GM23338 (cell line): Measurements from ENCODE around the gene SELENOO. TPM values are rescaled to one million over a fixed set of nuclear protein-coding genes. Genes with fewer than 3 reads are reported as not detected.

Source experiments
- ATAC-seq: fragments of 200-7000 bp; cut with Tn5 transposase; 3 replicates; pipeline ENCODE4 v1.9.1; 2020
- DNase-seq: peaks from one replicate; pipeline ENCODE4 v3.0.0-alpha.2; 2015; ENCODE audit warnings: low spot score
- H2AFZ ChIP-seq: fragments of 200-600 bp; sonication (generic); 2 replicates; pipeline ENCODE4 v1.8.0; 2016; ENCODE audit warnings: antibody characterized with exemption, mild to moderate bottlenecking, moderate library complexity
- H3F3A ChIP-seq: fragments of 200-600 bp; sonication (generic); replicated peaks from 2 replicates; pipeline ENCODE4 v1.8.0; 2017; ENCODE audit warnings: antibody characterized with exemption, mixed run types, low read depth
- H3K27ac ChIP-seq: fragments of 200-600 bp; sonication (generic); 2 replicates; pipeline ENCODE4 v1.6.1; 2016; ENCODE audit warnings: low read depth
- H3K27me3 ChIP-seq: fragments of 200-600 bp; sonication (generic); 2 replicates; pipeline ENCODE4 v1.8.0; 2016; ENCODE audit warnings: mild to moderate bottlenecking, mixed run types, moderate library complexity; ENCODE audit not compliant: insufficient read depth
- H3K36me3 ChIP-seq: fragments of 200-600 bp; sonication (generic); 2 replicates; pipeline ENCODE4 v1.8.0; 2016; ENCODE audit warnings: mild to moderate bottlenecking; ENCODE audit not compliant: insufficient read depth
- H3K4me1 ChIP-seq: fragments of 200-600 bp; sonication (generic); 2 replicates; pipeline ENCODE4 v1.8.0; 2016; ENCODE audit warnings: mild to moderate bottlenecking, moderate library complexity; ENCODE audit not compliant: insufficient read depth
- H3K4me2 ChIP-seq: fragments of 200-600 bp; sonication (generic); 2 replicates; pipeline ENCODE4 v1.7.1; 2017; ENCODE audit warnings: mixed run types
- H3K4me3 ChIP-seq: fragments of 200-600 bp; sonication (generic); 2 replicates; pipeline ENCODE4 v1.6.1; 2016; ENCODE audit warnings: mixed run types
- H3K79me2 ChIP-seq: fragments of 200-600 bp; sonication (generic); replicated peaks from 2 replicates; pipeline ENCODE4 v1.8.0; 2017; ENCODE audit warnings: mild to moderate bottlenecking; ENCODE audit not compliant: insufficient read depth
- H3K9me2 ChIP-seq: fragments of 200-600 bp; sonication (generic); 2 replicates; pipeline ENCODE4 v1.8.0; 2017; ENCODE audit not compliant: insufficient read depth
- H4K20me1 ChIP-seq: fragments of 200-600 bp; sonication (generic); replicated peaks from 2 replicates; pipeline ENCODE4 v1.8.0; 2017; ENCODE audit warnings: mild to moderate bottlenecking; ENCODE audit not compliant: insufficient read depth
- H3K27ac Mint-ChIP-seq: 2 replicates; pipeline ENCODE4 v1.8.0; 2020; ENCODE audit warnings: inconsistent platforms, mild to moderate bottlenecking, moderate library complexity, mixed read lengths
- H3K27me3 Mint-ChIP-seq: 3 replicates; pipeline ENCODE4 v1.8.0; 2022; ENCODE audit warnings: low read depth, mild to moderate bottlenecking, moderate library complexity, mixed read lengths, inconsistent platforms; ENCODE audit not compliant: insufficient read depth, poor library complexity
- H3K36me3 Mint-ChIP-seq: 3 replicates; pipeline ENCODE4 v1.8.0; 2021; ENCODE audit warnings: low read depth, mild to moderate bottlenecking, inconsistent platforms, moderate library complexity, mixed read lengths
- H3K4me1 Mint-ChIP-seq: 3 replicates; pipeline ENCODE4 v1.8.0; 2020; ENCODE audit warnings: mild to moderate bottlenecking, inconsistent platforms, mixed read lengths
- H3K4me3 Mint-ChIP-seq: 3 replicates; pipeline ENCODE4 v1.8.0; 2021; ENCODE audit warnings: moderate library complexity, mild to moderate bottlenecking, inconsistent platforms, mixed read lengths
- H3K9me3 Mint-ChIP-seq: 3 replicates; pipeline ENCODE4 v1.8.0; 2020; ENCODE audit warnings: moderate library complexity, mild to moderate bottlenecking, inconsistent platforms, mixed read lengths
- CREB1 ChIP-seq: fragments of 250-450 bp; sonication (Bioruptor Pico); IDR thresholded peaks from 2 replicates; pipeline ENCODE4 v1.5.0; 2020; ENCODE audit warnings: low read depth, mild to moderate bottlenecking, moderate library complexity
- EZH2 ChIP-seq: fragments of 200-600 bp; sonication (generic); IDR thresholded peaks from one replicate; pipeline ENCODE4 v1.8.0; 2017; ENCODE audit warnings: antibody characterized with exemption, mild to moderate bottlenecking, low read depth; ENCODE audit not compliant: unreplicated experiment
- EZH2phosphoT487 ChIP-seq: fragments of 200-600 bp; sonication (generic); IDR thresholded peaks from one replicate; pipeline ENCODE4 v1.8.1; 2018; ENCODE audit warnings: antibody characterized with exemption; ENCODE audit not compliant: unreplicated experiment
- JUNB ChIP-seq: IDR thresholded peaks from one replicate; pipeline ENCODE4 v1.6.1; 2016; ENCODE audit warnings: antibody characterized with exemption; ENCODE audit not compliant: unreplicated experiment
- NANOG ChIP-seq: IDR thresholded peaks from 2 replicates; pipeline ENCODE4 v1.6.1; 2016; ENCODE audit warnings: antibody characterized with exemption, borderline replicate concordance
- POLR2AphosphoS5 ChIP-seq: IDR thresholded peaks from 2 replicates; pipeline ENCODE4 v1.6.1; 2016; ENCODE audit warnings: antibody characterized with exemption, low read depth
- STAT1 ChIP-seq: IDR thresholded peaks from one replicate; pipeline ENCODE4 v1.6.1; 2016; ENCODE audit warnings: antibody characterized with exemption; ENCODE audit not compliant: unreplicated experiment
- ZNF114 ChIP-seq: fragments of 250-450 bp; sonication (Bioruptor Pico); IDR thresholded peaks from 2 replicates; pipeline ENCODE4 v1.5.0; 2020; ENCODE audit warnings: mild to moderate bottlenecking, moderate library complexity
- ZNF331 ChIP-seq: fragments of 250-450 bp; sonication (Bioruptor Pico); IDR thresholded peaks from 2 replicates; pipeline ENCODE4 v1.5.0; 2020; ENCODE audit warnings: low read depth, mild to moderate bottlenecking, moderate library complexity
- polyA plus RNA-seq: library from polyadenylated mRNA; unstranded; fragments of >200 nt; fragmentation: Nextera tagmentation; extraction: Ambion mirVana; gene quantifications from 2 replicates; pipeline ENCODE4 v1.2.1, GENCODE V29; 2016
- total RNA-seq: library from RNA; depleted of rRNA; stranded (reverse); fragments of >200 nt; shearing (Covaris generic); gene quantifications from 2 replicates; pipeline ENCODE4 v1.2.3, GENCODE V29; 2014
- TF ChIP-seq, protein P1 (sequence below): fragments of 250-450 bp; sonication (Bioruptor Pico); IDR thresholded peaks from 2 replicates; pipeline ENCODE4 v1.5.0; 2020; ENCODE audit warnings: mild to moderate bottlenecking, moderate library complexity
- TF ChIP-seq, protein P2 (sequence below): IDR thresholded peaks from 2 replicates; pipeline ENCODE4 v1.6.1; 2016; ENCODE audit warnings: antibody characterized with exemption
- TF ChIP-seq, protein P3 (sequence below): IDR thresholded peaks from one replicate; pipeline ENCODE4 v1.6.1; 2018; ENCODE audit warnings: antibody characterized with exemption; ENCODE audit not compliant: unreplicated experiment
- TF ChIP-seq, protein P4 (sequence below), 2 experiments: fragments of 200-600 bp in 1 of 2; sonication (generic) in 1 of 2; conservative IDR thresholded peaks; 2 replicates each; pipeline versions ENCODE4 v1.5.1 to v1.6.1; 2016 to 2017; ENCODE audit warnings: antibody characterized with exemption in 2 of 2, low read depth in 2 of 2, mild to moderate bottlenecking in 2 of 2, moderate library complexity in 1 of 2

Gene SELENOO
- total and polyA plus RNA-seq, 2 experiments from 2014 or later, result 6.8 to 21.3 TPM

DNA sequence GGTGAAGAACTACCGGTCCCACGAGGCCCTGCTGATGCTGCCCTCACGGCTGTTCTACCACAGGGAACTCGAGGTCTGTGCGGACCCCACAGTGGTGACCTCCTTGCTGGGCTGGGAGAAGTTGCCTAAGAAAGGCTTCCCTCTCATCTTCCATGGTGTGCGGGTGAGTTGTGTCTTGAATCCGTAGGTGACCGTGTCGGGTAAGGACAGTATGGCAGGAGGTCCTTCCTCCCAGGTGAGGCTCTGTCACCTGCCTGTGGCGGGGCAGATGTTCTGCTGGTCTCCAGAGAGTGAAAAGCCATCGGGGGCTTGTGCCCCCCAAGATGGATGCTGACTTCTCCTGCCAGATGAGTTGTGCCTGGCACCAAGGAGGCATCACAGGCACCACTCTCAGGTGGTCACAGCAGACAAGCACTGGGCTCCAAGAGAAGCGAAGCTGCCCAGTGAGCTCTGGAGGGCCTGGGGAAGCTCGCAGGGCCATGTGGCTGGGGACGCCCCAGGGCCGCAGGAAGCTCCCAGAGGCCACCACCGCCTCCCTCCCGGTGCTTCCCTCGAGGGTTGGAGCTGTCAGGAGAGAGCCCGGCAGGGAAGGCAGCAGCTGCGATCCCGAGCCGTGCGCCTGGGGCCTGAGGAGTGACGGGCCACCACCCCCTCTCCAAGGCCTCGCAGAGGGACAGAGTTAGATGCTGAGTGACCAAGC, 47.6 kb upstream of the SELENOO start:
- DNase-seq (no peak), ATAC-seq (no peak)
- Histone ChIP-seq H3K79me2 (no peaks in the 10 kb centered on the region), H4K20me1 (no peaks in the 10 kb centered on the region), H3K27ac (no peak overlapping the region), H3F3A (no peaks in the 10 kb centered on the region), H3K9me2 (no peaks in the 10 kb centered on the region), H3K36me3 (no peaks in the 10 kb centered on the region), H3K4me3 (no peak overlapping the region), H3K4me1 (no peaks in the 10 kb centered on the region), H3K4me2 (no peak overlapping the region), H2AFZ (no peak overlapping the region), H3K27me3 (no peaks in the 10 kb centered on the region)
- no peak overlapping the region for H3K27ac Mint-ChIP-seq
- peaks cover 5% of the 10 kb centered on the region; the same call in 1 of the 3 replicates for H3K4me1 Mint-ChIP-seq
- no peaks in the 10 kb centered on the region for H3K9me3 Mint-ChIP-seq
- peaks cover 7% of the 10 kb centered on the region for H3K27me3 Mint-ChIP-seq
- H3K36me3 Mint-ChIP-seq, result no peaks in the 10 kb centered on the region
- TF ChIP-seq, protein P1, sequence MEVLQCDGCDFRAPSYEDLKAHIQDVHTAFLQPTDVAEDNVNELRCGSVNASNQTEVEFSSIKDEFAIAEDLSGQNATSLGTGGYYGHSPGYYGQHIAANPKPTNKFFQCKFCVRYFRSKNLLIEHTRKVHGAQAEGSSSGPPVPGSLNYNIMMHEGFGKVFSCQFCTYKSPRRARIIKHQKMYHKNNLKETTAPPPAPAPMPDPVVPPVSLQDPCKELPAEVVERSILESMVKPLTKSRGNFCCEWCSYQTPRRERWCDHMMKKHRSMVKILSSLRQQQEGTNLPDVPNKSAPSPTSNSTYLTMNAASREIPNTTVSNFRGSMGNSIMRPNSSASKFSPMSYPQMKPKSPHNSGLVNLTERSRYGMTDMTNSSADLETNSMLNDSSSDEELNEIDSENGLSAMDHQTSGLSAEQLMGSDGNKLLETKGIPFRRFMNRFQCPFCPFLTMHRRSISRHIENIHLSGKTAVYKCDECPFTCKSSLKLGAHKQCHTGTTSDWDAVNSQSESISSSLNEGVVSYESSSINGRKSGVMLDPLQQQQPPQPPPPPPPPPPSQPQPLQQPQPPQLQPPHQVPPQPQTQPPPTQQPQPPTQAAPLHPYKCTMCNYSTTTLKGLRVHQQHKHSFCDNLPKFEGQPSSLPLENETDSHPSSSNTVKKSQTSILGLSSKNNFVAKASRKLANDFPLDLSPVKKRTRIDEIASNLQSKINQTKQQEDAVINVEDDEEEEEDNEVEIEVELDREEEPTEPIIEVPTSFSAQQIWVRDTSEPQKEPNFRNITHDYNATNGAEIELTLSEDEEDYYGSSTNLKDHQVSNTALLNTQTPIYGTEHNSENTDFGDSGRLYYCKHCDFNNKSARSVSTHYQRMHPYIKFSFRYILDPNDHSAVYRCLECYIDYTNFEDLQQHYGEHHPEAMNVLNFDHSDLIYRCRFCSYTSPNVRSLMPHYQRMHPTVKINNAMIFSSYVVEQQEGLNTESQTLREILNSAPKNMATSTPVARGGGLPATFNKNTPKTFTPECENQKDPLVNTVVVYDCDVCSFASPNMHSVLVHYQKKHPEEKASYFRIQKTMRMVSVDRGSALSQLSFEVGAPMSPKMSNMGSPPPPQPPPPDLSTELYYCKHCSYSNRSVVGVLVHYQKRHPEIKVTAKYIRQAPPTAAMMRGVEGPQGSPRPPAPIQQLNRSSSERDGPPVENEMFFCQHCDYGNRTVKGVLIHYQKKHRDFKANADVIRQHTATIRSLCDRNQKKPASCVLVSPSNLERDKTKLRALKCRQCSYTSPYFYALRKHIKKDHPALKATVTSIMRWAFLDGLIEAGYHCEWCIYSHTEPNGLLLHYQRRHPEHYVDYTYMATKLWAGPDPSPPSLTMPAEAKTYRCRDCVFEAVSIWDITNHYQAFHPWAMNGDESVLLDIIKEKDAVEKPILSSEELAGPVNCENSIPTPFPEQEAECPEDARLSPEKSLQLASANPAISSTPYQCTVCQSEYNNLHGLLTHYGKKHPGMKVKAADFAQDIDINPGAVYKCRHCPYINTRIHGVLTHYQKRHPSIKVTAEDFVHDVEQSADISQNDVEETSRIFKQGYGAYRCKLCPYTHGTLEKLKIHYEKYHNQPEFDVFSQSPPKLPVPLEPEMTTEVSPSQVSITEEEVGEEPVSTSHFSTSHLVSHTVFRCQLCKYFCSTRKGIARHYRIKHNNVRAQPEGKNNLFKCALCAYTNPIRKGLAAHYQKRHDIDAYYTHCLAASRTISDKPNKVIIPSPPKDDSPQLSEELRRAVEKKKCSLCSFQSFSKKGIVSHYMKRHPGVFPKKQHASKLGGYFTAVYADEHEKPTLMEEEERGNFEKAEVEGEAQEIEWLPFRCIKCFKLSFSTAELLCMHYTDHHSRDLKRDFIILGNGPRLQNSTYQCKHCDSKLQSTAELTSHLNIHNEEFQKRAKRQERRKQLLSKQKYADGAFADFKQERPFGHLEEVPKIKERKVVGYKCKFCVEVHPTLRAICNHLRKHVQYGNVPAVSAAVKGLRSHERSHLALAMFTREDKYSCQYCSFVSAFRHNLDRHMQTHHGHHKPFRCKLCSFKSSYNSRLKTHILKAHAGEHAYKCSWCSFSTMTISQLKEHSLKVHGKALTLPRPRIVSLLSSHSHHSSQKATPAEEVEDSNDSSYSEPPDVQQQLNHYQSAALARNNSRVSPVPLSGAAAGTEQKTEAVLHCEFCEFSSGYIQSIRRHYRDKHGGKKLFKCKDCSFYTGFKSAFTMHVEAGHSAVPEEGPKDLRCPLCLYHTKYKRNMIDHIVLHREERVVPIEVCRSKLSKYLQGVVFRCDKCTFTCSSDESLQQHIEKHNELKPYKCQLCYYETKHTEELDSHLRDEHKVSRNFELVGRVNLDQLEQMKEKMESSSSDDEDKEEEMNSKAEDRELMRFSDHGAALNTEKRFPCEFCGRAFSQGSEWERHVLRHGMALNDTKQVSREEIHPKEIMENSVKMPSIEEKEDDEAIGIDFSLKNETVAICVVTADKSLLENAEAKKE (CRISPR knock-in tag), result no peak
- TF ChIP-seq, protein P2, sequence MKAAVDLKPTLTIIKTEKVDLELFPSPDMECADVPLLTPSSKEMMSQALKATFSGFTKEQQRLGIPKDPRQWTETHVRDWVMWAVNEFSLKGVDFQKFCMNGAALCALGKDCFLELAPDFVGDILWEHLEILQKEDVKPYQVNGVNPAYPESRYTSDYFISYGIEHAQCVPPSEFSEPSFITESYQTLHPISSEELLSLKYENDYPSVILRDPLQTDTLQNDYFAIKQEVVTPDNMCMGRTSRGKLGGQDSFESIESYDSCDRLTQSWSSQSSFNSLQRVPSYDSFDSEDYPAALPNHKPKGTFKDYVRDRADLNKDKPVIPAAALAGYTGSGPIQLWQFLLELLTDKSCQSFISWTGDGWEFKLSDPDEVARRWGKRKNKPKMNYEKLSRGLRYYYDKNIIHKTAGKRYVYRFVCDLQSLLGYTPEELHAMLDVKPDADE, result no peak
- TF ChIP-seq EZH2phosphoT487, result no peak
- TF ChIP-seq JUNB, result no peak
- TF ChIP-seq POLR2AphosphoS5, result no peak
- no peak for TF ChIP-seq STAT1
- TF ChIP-seq CREB1 (CRISPR knock-in tag), result no peak
- TF ChIP-seq ZNF114 (CRISPR knock-in tag), result no peak
- TF ChIP-seq EZH2, result no peak
- TF ChIP-seq ZNF331 (CRISPR knock-in tag), result no peak
- TF ChIP-seq, protein P3, sequence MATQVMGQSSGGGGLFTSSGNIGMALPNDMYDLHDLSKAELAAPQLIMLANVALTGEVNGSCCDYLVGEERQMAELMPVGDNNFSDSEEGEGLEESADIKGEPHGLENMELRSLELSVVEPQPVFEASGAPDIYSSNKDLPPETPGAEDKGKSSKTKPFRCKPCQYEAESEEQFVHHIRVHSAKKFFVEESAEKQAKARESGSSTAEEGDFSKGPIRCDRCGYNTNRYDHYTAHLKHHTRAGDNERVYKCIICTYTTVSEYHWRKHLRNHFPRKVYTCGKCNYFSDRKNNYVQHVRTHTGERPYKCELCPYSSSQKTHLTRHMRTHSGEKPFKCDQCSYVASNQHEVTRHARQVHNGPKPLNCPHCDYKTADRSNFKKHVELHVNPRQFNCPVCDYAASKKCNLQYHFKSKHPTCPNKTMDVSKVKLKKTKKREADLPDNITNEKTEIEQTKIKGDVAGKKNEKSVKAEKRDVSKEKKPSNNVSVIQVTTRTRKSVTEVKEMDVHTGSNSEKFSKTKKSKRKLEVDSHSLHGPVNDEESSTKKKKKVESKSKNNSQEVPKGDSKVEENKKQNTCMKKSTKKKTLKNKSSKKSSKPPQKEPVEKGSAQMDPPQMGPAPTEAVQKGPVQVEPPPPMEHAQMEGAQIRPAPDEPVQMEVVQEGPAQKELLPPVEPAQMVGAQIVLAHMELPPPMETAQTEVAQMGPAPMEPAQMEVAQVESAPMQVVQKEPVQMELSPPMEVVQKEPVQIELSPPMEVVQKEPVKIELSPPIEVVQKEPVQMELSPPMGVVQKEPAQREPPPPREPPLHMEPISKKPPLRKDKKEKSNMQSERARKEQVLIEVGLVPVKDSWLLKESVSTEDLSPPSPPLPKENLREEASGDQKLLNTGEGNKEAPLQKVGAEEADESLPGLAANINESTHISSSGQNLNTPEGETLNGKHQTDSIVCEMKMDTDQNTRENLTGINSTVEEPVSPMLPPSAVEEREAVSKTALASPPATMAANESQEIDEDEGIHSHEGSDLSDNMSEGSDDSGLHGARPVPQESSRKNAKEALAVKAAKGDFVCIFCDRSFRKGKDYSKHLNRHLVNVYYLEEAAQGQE, result no peak
- TF ChIP-seq, protein P4, sequence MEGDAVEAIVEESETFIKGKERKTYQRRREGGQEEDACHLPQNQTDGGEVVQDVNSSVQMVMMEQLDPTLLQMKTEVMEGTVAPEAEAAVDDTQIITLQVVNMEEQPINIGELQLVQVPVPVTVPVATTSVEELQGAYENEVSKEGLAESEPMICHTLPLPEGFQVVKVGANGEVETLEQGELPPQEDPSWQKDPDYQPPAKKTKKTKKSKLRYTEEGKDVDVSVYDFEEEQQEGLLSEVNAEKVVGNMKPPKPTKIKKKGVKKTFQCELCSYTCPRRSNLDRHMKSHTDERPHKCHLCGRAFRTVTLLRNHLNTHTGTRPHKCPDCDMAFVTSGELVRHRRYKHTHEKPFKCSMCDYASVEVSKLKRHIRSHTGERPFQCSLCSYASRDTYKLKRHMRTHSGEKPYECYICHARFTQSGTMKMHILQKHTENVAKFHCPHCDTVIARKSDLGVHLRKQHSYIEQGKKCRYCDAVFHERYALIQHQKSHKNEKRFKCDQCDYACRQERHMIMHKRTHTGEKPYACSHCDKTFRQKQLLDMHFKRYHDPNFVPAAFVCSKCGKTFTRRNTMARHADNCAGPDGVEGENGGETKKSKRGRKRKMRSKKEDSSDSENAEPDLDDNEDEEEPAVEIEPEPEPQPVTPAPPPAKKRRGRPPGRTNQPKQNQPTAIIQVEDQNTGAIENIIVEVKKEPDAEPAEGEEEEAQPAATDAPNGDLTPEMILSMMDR (conservative IDR thresholded peaks at IDR 0.05; ENCODE audit: low read depth in 2 of 2), result no peak
- no peak for TF ChIP-seq NANOG
- no peak overlapping the region; the same call in 2 of the 3 replicates for H3K4me3 Mint-ChIP-seq
